ENCODE data around the gene ANKRD44.

DNA sequence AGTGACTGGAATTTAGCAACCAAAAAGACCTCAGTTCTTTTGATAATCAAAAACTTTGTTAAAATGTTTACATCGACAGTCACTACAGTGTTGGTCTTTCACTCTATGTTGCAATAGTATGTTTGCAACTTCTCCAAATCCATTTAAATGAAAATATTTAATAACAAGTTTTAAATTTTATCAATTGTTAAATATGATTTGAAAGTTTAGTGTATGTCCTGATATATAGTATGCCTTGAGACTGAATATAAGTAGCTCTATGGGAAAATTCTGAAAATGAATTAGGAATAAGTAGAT is 109.9 kb downstream of the ANKRD44 start:
- TF ChIP-seq, protein P1, sequence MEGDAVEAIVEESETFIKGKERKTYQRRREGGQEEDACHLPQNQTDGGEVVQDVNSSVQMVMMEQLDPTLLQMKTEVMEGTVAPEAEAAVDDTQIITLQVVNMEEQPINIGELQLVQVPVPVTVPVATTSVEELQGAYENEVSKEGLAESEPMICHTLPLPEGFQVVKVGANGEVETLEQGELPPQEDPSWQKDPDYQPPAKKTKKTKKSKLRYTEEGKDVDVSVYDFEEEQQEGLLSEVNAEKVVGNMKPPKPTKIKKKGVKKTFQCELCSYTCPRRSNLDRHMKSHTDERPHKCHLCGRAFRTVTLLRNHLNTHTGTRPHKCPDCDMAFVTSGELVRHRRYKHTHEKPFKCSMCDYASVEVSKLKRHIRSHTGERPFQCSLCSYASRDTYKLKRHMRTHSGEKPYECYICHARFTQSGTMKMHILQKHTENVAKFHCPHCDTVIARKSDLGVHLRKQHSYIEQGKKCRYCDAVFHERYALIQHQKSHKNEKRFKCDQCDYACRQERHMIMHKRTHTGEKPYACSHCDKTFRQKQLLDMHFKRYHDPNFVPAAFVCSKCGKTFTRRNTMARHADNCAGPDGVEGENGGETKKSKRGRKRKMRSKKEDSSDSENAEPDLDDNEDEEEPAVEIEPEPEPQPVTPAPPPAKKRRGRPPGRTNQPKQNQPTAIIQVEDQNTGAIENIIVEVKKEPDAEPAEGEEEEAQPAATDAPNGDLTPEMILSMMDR (conservative IDR thresholded peaks at IDR 0.05 in 1 of 2, IDR thresholded peaks at IDR 0.05 in 1 of 2; ENCODE audit: extremely low read depth in 1 of 2, insufficient read depth in 1 of 2, low read depth in 1 of 2, low read length in 2 of 2) = no peak
- TF ChIP-seq EZH2 (IDR thresholded peaks at IDR 0.05; ENCODE audit: borderline replicate concordance, low read length) = no peak

All from mammary epithelial cell (primary cell).